GM18868 (cell line): Measurements from ENCODE around the gene C2.
"Not testable (repeated sequence)": the region's sequence is repeated elsewhere in the genome, so short reads cannot be mapped to it uniquely, and the experiment has no call there.

Experiments
- ATAC-seq: cut with Tn5 transposase; IDR thresholded peaks from one replicate; pipeline ENCODE4 v1.9.1; 2021; ENCODE audit warnings: mild to moderate bottlenecking, moderate library complexity; ENCODE audit not compliant: unreplicated experiment

C2 gene

GRCh38 chr6:31972709-31973350 lies 45.3 kb downstream of the C2 start:
- ATAC-seq, result no peak

- not testable (repeated sequence) for ATAC-seq
Measured at GRCh38 chr6:31976065-31976464, 48.5 kb downstream of the C2 start.

DNA sequence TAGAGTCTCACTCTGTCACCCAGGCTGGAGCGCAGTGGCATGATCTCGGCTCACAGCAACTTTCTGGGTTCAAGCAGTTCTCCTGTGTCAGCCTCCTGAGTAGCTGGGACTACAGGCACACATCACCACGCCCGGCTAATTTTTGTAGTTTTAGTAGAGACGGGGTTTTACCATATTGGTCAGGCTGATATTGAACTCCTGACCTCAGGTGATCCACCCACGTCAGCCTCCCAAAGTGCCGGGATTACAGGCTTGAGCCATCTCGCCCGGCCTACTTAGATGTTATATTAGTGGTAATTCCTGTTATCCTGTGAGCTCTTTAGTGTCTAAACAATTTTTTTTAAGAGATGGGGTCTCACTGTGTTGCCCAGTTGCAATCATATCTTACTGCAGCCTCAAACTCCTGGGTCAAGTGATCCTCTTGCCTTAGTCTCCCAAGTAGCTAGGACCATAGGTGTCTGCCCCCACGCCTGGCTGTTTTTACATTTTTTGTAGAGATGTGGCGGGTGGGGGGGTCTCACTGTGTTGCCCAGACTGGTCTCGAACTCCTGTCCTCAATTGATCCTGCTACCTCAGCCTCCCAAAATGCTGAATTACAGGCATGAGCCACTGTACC lies 50.4 kb downstream of the C2 start:
- ATAC-seq, result no peak

DNA sequence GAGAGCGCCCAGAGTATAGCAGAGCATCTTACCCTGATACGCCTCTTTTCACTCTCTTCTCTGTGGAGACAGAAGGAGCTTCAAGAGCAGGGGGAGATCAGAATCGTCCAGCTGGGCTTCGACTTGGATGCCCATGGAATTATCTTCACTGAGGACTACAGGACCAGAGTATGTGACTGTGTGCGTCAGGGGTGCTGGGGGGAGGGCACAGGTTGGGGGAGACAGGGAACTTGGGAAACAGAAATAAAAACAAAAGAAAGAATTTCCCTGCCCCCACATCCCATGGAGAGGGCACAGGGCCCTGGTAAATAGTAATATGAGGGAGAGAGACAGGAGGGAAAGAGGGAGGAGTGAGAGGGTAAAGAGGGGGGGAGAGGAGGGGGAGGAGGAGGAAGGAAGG lies 51.3 kb downstream of the C2 start:
- ATAC-seq, result no peak

GRCh38 chr6:31979238-31979898 lies 51.9 kb downstream of the C2 start:
- ATAC-seq, result no peak

DNA sequence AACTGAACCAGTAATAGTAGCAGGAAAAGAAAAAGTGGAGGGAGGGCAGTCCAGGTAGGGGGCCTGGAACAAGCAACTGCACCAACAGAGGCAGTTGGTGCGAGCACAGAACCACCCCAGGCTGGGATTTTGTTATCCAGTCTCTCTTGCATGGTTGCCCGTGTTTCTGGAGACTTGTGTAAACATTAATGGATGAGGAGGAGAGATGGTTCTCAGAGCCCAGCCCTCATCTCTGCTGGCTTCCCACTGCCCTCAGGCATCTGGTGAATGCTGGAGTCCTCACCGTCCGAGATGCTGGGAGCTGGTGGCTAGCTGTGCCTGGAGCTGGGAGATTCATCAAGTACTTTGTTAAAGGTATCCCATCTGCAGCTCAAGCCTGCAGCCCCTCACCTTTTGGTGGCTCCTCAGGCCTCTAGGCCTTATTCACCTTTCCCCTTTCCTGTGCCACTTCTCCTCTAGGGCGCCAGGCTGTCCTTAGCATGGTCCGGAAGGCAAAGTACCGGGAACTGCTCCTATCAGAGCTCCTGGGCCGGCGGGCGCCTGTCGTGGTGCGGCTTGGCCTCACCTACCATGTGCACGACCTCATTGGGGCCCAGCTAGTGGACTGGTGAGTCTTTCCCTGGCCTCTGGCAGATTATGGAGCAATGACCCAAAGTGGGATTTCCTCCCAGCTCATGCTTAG lies 52.8 kb downstream of the C2 start:
- not testable (repeated sequence) for ATAC-seq

GRCh38 chr6:31980998-31981397 lies 53.5 kb downstream of the C2 start:
- not testable (repeated sequence) for ATAC-seq

GRCh38 chr6:31981744-31982143 lies 54.2 kb downstream of the C2 start, which contains the start of gene C4A:
C4A (plus strand) TSS chr6:31982057; CDS start chr6:31982108, 51 bp downstream.
- ATAC-seq, result not testable (repeated sequence)

DNA sequence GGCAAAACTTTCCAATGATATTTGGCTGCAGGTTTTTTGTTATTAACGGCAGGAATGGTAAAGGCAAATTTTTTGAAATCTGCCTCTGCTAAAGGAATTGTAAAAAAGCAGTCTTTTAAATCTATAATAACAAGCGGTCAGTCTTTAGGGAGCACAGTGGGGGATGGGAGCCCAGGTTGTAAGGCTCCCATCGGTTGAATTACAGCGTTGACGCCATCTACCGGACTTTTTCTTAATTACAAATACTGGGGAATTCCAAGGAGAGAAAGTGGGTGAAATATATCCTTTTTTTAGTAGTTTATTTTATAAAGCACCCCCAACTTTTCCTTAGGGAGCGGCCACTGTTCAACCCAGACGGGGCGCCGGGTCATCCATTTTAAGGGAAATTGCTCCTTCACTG lies 61.8 kb downstream of the C2 start:
- ATAC-seq, result not testable (repeated sequence)

- not testable (repeated sequence) for ATAC-seq
Measured at GRCh38 chr6:31994421-31994820, 66.9 kb downstream of the C2 start.
